Measurements from ENCODE around the gene ACAD8. TPM values are rescaled to one million over a fixed set of nuclear protein-coding genes. Genes with fewer than 3 reads are reported as not detected.

Gene ACAD8
- total RNA-seq, 1 donor, result 15.2 TPM

- H3K4me3 ChIP-seq (ENCODE audit: low read depth, low read length), result no peak overlapping the region
- TF ChIP-seq, protein P1, sequence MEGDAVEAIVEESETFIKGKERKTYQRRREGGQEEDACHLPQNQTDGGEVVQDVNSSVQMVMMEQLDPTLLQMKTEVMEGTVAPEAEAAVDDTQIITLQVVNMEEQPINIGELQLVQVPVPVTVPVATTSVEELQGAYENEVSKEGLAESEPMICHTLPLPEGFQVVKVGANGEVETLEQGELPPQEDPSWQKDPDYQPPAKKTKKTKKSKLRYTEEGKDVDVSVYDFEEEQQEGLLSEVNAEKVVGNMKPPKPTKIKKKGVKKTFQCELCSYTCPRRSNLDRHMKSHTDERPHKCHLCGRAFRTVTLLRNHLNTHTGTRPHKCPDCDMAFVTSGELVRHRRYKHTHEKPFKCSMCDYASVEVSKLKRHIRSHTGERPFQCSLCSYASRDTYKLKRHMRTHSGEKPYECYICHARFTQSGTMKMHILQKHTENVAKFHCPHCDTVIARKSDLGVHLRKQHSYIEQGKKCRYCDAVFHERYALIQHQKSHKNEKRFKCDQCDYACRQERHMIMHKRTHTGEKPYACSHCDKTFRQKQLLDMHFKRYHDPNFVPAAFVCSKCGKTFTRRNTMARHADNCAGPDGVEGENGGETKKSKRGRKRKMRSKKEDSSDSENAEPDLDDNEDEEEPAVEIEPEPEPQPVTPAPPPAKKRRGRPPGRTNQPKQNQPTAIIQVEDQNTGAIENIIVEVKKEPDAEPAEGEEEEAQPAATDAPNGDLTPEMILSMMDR (IDR thresholded peaks at IDR 0.05; ENCODE audit: insufficient read depth, low read length), result no peak
- no peak for DNase-seq (ENCODE audit: low read depth)
Measured at GRCh38 chr11:134288486-134288885, 35.1 kb downstream of the ACAD8 start.

- H3K4me3 ChIP-seq (ENCODE audit: low read depth, low read length), result no peak overlapping the region
- TF ChIP-seq, protein P1 (IDR thresholded peaks at IDR 0.05; ENCODE audit: insufficient read depth, low read length), result no peak
- no peak for DNase-seq (ENCODE audit: low read depth)
Measured at GRCh38 chr11:134289167-134289566, 35.8 kb downstream of the ACAD8 start.

DNA sequence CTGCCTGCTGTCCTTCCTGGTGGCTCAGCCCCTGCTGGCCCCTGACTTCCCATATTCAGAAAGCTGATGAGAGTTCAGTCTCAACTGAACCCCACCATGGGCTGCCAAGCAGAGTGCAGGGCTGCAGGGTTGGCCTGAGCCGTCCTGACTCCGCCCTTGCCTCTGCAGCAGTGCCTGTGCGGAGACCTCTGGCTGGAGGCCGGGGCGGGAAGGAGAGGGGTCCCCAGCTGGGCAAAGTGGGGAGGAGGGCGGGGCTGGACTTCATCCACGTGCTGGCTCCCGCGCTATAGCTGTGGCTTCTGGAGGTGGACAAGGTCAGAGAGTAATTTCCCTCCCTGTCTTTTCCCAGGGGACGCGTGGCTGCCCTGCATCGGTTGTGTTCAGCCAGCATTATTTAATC, 36.4 kb downstream of the ACAD8 start:
- TF ChIP-seq, protein P1 (IDR thresholded peaks at IDR 0.05; ENCODE audit: insufficient read depth, low read length), result no peak
- H3K4me3 ChIP-seq (ENCODE audit: low read depth, low read length), result no peak overlapping the region
- no peak for DNase-seq (ENCODE audit: low read depth)

GRCh38 chr11:134290646-134291045, 37.3 kb downstream of the ACAD8 start:
- TF ChIP-seq, protein P1 (IDR thresholded peaks at IDR 0.05; ENCODE audit: insufficient read depth, low read length), result no peak
- no peak overlapping the region for H3K4me3 ChIP-seq (ENCODE audit: low read depth, low read length)
- no peak for DNase-seq (ENCODE audit: low read depth)

GRCh38 chr11:134291196-134291595, 37.8 kb downstream of the ACAD8 start:
- H3K4me3 ChIP-seq (ENCODE audit: low read depth, low read length), result no peak overlapping the region
- TF ChIP-seq, protein P1 (IDR thresholded peaks at IDR 0.05; ENCODE audit: insufficient read depth, low read length), result no peak

GRCh38 chr11:134292661-134293060, 39.3 kb downstream of the ACAD8 start:
- no peak for DNase-seq (ENCODE audit: low read depth)
- TF ChIP-seq, protein P1 (IDR thresholded peaks at IDR 0.05; ENCODE audit: insufficient read depth, low read length), result no peak
- no peak overlapping the region for H3K4me3 ChIP-seq (ENCODE audit: low read depth, low read length)

More at GRCh38 chr11:134291196-134291595, 37.8 kb downstream of the ACAD8 start:
- DNase-seq (ENCODE audit: low read depth), result no peak
